ENCODE results near the gene PRIMPOL. TPM values are rescaled to one million over a fixed set of nuclear protein-coding genes. Genes with fewer than 3 reads are reported as not detected.
"Not testable (repeated sequence)": the region's sequence is repeated elsewhere in the genome, so short reads cannot be mapped to it uniquely, and the experiment has no call there.

Gene PRIMPOL
- total RNA-seq, 1 experiment from 2014 or later, result 12.7 TPM

- H3K27me3 Mint-ChIP-seq (ENCODE audit: unreplicated experiment), result no peaks in the 10 kb centered on the region
- intact Hi-C loops (cut with micrococcal nuclease; ENCODE audit: unreplicated experiment), result no loop called here
- BruUV-seq (replicated peaks), result no TSS peak
- CTCF ChIA-PET, result interaction anchor here (0.6 kb wide), 1 partner anchor 1245 kb away, joined by 4 read pairs; no protein-coding TSS in a partner anchor
- no peak for DNase-seq
- TF ChIP-seq, protein P1, sequence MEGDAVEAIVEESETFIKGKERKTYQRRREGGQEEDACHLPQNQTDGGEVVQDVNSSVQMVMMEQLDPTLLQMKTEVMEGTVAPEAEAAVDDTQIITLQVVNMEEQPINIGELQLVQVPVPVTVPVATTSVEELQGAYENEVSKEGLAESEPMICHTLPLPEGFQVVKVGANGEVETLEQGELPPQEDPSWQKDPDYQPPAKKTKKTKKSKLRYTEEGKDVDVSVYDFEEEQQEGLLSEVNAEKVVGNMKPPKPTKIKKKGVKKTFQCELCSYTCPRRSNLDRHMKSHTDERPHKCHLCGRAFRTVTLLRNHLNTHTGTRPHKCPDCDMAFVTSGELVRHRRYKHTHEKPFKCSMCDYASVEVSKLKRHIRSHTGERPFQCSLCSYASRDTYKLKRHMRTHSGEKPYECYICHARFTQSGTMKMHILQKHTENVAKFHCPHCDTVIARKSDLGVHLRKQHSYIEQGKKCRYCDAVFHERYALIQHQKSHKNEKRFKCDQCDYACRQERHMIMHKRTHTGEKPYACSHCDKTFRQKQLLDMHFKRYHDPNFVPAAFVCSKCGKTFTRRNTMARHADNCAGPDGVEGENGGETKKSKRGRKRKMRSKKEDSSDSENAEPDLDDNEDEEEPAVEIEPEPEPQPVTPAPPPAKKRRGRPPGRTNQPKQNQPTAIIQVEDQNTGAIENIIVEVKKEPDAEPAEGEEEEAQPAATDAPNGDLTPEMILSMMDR (IDR thresholded peaks at IDR 0.05; ENCODE audit: unreplicated experiment), result no peak
- H3K9me3 Mint-ChIP-seq (ENCODE audit: low read depth, unreplicated experiment), result no peaks in the 10 kb centered on the region
- H3K36me3 Mint-ChIP-seq (ENCODE audit: insufficient read depth, unreplicated experiment), result peaks cover 16% of the 10 kb centered on the region
- H3K4me3 Mint-ChIP-seq (ENCODE audit: low read depth, unreplicated experiment), result no peak overlapping the region
- no peak overlapping the region for H3K27ac Mint-ChIP-seq (ENCODE audit: unreplicated experiment)
- peaks cover 9% of the 10 kb centered on the region for H3K4me1 Mint-ChIP-seq (ENCODE audit: low read depth, unreplicated experiment)
Measured at GRCh38 chr4:184653650-184654049, 4.1 kb downstream of the PRIMPOL start.

DNA sequence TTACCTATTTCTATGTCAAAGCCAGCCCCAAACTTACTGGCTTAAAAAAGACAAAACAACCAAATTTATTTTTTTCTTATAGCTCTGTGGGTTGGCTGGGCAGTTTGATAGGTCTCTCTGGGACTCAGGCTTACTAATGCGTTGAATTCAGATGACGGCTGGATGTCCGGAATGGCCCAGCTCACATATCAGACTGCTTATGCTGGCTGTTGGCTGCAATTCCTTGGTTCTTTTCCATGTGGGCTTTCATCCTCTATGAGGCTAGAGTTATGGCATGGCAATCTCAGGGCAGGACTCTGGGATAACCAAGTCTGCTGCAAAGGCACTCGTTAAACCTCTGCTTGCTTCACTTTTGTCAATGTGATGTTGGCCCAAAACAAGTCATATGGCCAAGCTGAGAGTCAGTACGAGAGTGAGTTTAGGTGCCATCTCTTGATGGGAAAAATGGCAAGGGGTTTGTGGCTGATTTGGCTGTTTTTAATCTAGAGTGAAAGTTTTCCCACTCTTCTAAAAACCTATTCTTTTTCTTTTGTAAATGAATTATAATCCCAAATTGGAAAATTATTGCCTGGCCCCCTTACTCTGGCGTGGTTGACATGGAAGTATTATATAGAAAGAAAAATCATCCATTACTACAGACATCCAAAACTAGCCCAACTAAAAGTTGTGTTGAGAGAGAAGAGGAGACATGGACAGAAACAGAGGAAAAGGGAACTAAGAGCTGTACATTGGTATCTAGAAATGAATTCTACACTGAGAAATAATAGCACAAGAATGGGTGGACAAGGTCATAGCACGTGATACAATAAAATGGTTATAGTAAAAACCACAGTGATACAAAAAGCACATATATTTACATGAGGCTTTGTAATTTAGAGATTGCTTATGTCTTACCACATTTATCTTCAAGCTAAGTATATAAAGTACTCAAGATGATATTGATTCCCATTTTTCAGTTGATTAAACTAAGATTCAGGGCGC is 6.6 kb downstream of the PRIMPOL start:
- Mint-ChIP-seq H3K27me3 (ENCODE audit: unreplicated experiment) (no peaks in the 10 kb centered on the region), H3K4me1 (ENCODE audit: low read depth, unreplicated experiment) (no peaks in the 10 kb centered on the region), H3K36me3 (ENCODE audit: insufficient read depth, unreplicated experiment) (no peaks in the 10 kb centered on the region), H3K9me3 (ENCODE audit: low read depth, unreplicated experiment) (no peaks in the 10 kb centered on the region), H3K27ac (ENCODE audit: unreplicated experiment) (no peak overlapping the region), H3K4me3 (ENCODE audit: low read depth, unreplicated experiment) (no peak overlapping the region)
- intact Hi-C loops (cut with micrococcal nuclease; ENCODE audit: unreplicated experiment), result no loop called here
- CTCF ChIA-PET, result no interaction called here
- DNase-seq, result no peak
- no TSS peak for BruUV-seq (replicated peaks)
- TF ChIP-seq, protein P1 (IDR thresholded peaks at IDR 0.05; ENCODE audit: unreplicated experiment), result no peak

GRCh38 chr4:184657144-184657543 is 7.6 kb downstream of the PRIMPOL start:
- BruUV-seq (replicated peaks), result no TSS peak
- Mint-ChIP-seq H3K36me3 (ENCODE audit: insufficient read depth, unreplicated experiment) (no peaks in the 10 kb centered on the region), H3K27me3 (ENCODE audit: unreplicated experiment) (no peaks in the 10 kb centered on the region), H3K27ac (ENCODE audit: unreplicated experiment) (no peak overlapping the region), H3K4me1 (ENCODE audit: low read depth, unreplicated experiment) (no peaks in the 10 kb centered on the region), H3K9me3 (ENCODE audit: low read depth, unreplicated experiment) (no peaks in the 10 kb centered on the region), H3K4me3 (ENCODE audit: low read depth, unreplicated experiment) (no peak overlapping the region)
- no peak for DNase-seq
- intact Hi-C loops (cut with micrococcal nuclease; ENCODE audit: unreplicated experiment), result no loop called here
- TF ChIP-seq, protein P1 (IDR thresholded peaks at IDR 0.05; ENCODE audit: unreplicated experiment), result no peak
- CTCF ChIA-PET, result no interaction called here

GRCh38 chr4:184657820-184658219 is 8.3 kb downstream of the PRIMPOL start:
- H3K4me1 Mint-ChIP-seq (ENCODE audit: low read depth, unreplicated experiment); H3K4me3 Mint-ChIP-seq (ENCODE audit: low read depth, unreplicated experiment); H3K36me3 Mint-ChIP-seq (ENCODE audit: insufficient read depth, unreplicated experiment); intact Hi-C loops (cut with micrococcal nuclease; ENCODE audit: unreplicated experiment); DNase-seq; H3K9me3 Mint-ChIP-seq (ENCODE audit: low read depth, unreplicated experiment); H3K27ac Mint-ChIP-seq (ENCODE audit: unreplicated experiment); CTCF ChIA-PET; BruUV-seq (replicated peaks); H3K27me3 Mint-ChIP-seq (ENCODE audit: unreplicated experiment): not testable (repeated sequence)

- Mint-ChIP-seq H3K36me3 (ENCODE audit: insufficient read depth, unreplicated experiment) (no peaks in the 10 kb centered on the region), H3K27me3 (ENCODE audit: unreplicated experiment) (no peaks in the 10 kb centered on the region), H3K9me3 (ENCODE audit: low read depth, unreplicated experiment) (no peaks in the 10 kb centered on the region), H3K27ac (ENCODE audit: unreplicated experiment) (no peak overlapping the region), H3K4me3 (ENCODE audit: low read depth, unreplicated experiment) (no peak overlapping the region), H3K4me1 (ENCODE audit: low read depth, unreplicated experiment) (no peaks in the 10 kb centered on the region)
- DNase-seq, result no peak
- TF ChIP-seq, protein P1 (IDR thresholded peaks at IDR 0.05; ENCODE audit: unreplicated experiment), result no peak
- CTCF ChIA-PET, result no interaction called here
- intact Hi-C loops (cut with micrococcal nuclease; ENCODE audit: unreplicated experiment), result no loop called here
- no TSS peak for BruUV-seq (replicated peaks)
Measured at GRCh38 chr4:184660978-184661377, 11.4 kb downstream of the PRIMPOL start.
